Testis (tissue), 3 donors: ENCODE results near the gene SLC6A19. TPM values are rescaled to one million over a fixed set of nuclear protein-coding genes. Genes with fewer than 3 reads are reported as not detected.

Source experiments
- DNase-seq: peaks from one replicate; pipeline ENCODE4 v3.0.0-alpha.2; 2019
- H3K27ac ChIP-seq, 2 donors: fragments of 200-600 bp; sonication (generic); one replicate each; pipeline ENCODE4 v1.5.1; 2019
- H3K27me3 ChIP-seq: fragments of 200-600 bp; sonication (generic); one replicate; pipeline ENCODE4 v1.5.1; 2019
- H3K36me3 ChIP-seq: fragments of 200-600 bp; sonication (generic); one replicate; pipeline ENCODE4 v1.5.1; 2017; ENCODE audit warnings: low read depth; ENCODE audit errors: missing control alignments
- H3K4me1 ChIP-seq: fragments of 200-600 bp; sonication (generic); one replicate; pipeline ENCODE4 v1.5.1; 2019
- H3K4me3 ChIP-seq, 2 donors: fragments of 200-600 bp; sonication (generic); one replicate each; pipeline ENCODE4 v1.5.1; 2017 to 2019
- H3K9me3 ChIP-seq: fragments of 200-600 bp; sonication (generic); one replicate; pipeline ENCODE4 v1.5.1; 2017
- CTCF ChIP-seq, 3 experiments: fragments of 450-650 bp in 2 of 3; fragments of 200-600 bp in 1 of 3; sonication (generic) in 1 of 3; IDR thresholded peaks; one replicate each; pipeline ENCODE4 v1.5.1; 2016 to 2019; ENCODE audit warnings: antibody characterized with exemption in 3 of 3, mild to moderate bottlenecking in 2 of 3, moderate library complexity in 1 of 3
- POLR2A ChIP-seq: fragments of 450-650 bp; IDR thresholded peaks from one replicate; pipeline ENCODE4 v1.6.1; 2017; ENCODE audit warnings: antibody characterized with exemption, mild to moderate bottlenecking, moderate library complexity
- WGBS, 2 donors: methylation state at CpG; one replicate each; pipeline ENCODE4 v1.1.5; 2018; 5-methylcytosine and 5-hydroxymethylcytosine counted together
- intact Hi-C: fragments of 100-400 bp; cut with DNase I; formaldehyde crosslinking; loops from one replicate; pipeline ENCODE4 v1.15.1; 2023; ENCODE audit warnings: low total_unique reads
- polyA plus RNA-seq: library from polyadenylated mRNA; stranded (reverse); fragments of 350-450 nt; fragmentation: Illumina TruSeq; extraction: RNeasy Lipid Tissue Mini Kit (QIAGEN cat#74804); gene quantifications from one replicate; pipeline ENCODE4 v1.2.3, GENCODE V29; 2014; ENCODE audit warnings: low read depth, low replicate concordance; ENCODE audit not compliant: insufficient read depth
- total RNA-seq, 2 donors: library from RNA; depleted of rRNA; stranded (reverse); fragments of >200 nt; gene quantifications; one replicate each; pipeline ENCODE4 v1.2.3, GENCODE V29; 2016

The SLC6A19 gene
- total and polyA plus RNA-seq, 3 donors from 2014 or later = 0.16 to 0.68 (median 0.28) TPM

GRCh38 chr5:1246711-1247431, 45.5 kb downstream of the SLC6A19 start:
- no peak overlapping the region for H3K4me3 ChIP-seq
- 6 to 12% methylated on average over 23 to 40 of the region's 43 CpGs for WGBS, 2 donors
- H3K36me3 ChIP-seq = no peaks in the 10 kb centered on the region
- no peaks in the 10 kb centered on the region for H3K27me3 ChIP-seq
- intact Hi-C loops = no loop called here
- no peaks in the 10 kb centered on the region for H3K4me1 ChIP-seq
- no peak overlapping the region for H3K27ac ChIP-seq
- TF ChIP-seq CTCF (IDR thresholded peaks at IDR 0.05) = no peak
- DNase-seq = peak; percentile 60
- H3K9me3 ChIP-seq = no peaks in the 10 kb centered on the region

- WGBS, 2 donors = 79 to 80% methylated on average over 6 of the region's 6 CpGs
- no peaks in the 10 kb centered on the region for H3K27me3 ChIP-seq
- intact Hi-C loops = no loop called here
These were observed 46.4 kb downstream of the SLC6A19 start for GRCh38 chr5:1247811-1248210.

GRCh38 chr5:1249366-1250280, 48.2 kb downstream of the SLC6A19 start:
- H3K36me3 ChIP-seq = no peaks in the 10 kb centered on the region
- no peaks in the 10 kb centered on the region for H3K9me3 ChIP-seq
- no peaks in the 10 kb centered on the region for H3K27me3 ChIP-seq
- 80% methylated on average over 28 of the region's 29 CpGs for WGBS, 2 donors
- DNase-seq = no peak
- intact Hi-C loops = no loop called here
- no peak overlapping the region for H3K27ac ChIP-seq
- no peak overlapping the region for H3K4me3 ChIP-seq
- no peak for TF ChIP-seq CTCF (IDR thresholded peaks at IDR 0.05)
- TF ChIP-seq POLR2A = no peak
- H3K4me1 ChIP-seq = no peaks in the 10 kb centered on the region

More at GRCh38 chr5:1247811-1248210, 46.4 kb downstream of the SLC6A19 start:
- no peaks in the 10 kb centered on the region for H3K36me3 ChIP-seq
- DNase-seq = no peak
- no peaks in the 10 kb centered on the region for H3K9me3 ChIP-seq
- no peaks in the 10 kb centered on the region for H3K4me1 ChIP-seq
- no peak for TF ChIP-seq CTCF (IDR thresholded peaks at IDR 0.05)
- no peak for TF ChIP-seq POLR2A
- no peak overlapping the region for H3K4me3 ChIP-seq
- H3K27ac ChIP-seq = no peak overlapping the region

- intact Hi-C loops = no loop called here
- no peak for TF ChIP-seq CTCF (IDR thresholded peaks at IDR 0.05)
- TF ChIP-seq POLR2A = no peak
- Histone ChIP-seq H3K27me3 (no peaks in the 10 kb centered on the region), H3K4me1 (no peaks in the 10 kb centered on the region), H3K4me3 (no peak overlapping the region), H3K9me3 (no peaks in the 10 kb centered on the region), H3K36me3 (no peaks in the 10 kb centered on the region), H3K27ac (no peak overlapping the region)
- 52 to 58% methylated on average over 18 to 27 of the region's 27 CpGs for WGBS, 2 donors
- no peak for DNase-seq
These were observed 50.5 kb downstream of the SLC6A19 start for GRCh38 chr5:1251678-1252580.
